Anterior cingulate cortex (tissue), 58 donors: ENCODE measurements around the gene MYBPC3.

Experiments
- DNase-seq, 58 donors: peaks; one replicate each; lab custom pipeline; 2025; lab: John Stamatoyannopoulos, UW

MYBPC3 gene

DNA sequence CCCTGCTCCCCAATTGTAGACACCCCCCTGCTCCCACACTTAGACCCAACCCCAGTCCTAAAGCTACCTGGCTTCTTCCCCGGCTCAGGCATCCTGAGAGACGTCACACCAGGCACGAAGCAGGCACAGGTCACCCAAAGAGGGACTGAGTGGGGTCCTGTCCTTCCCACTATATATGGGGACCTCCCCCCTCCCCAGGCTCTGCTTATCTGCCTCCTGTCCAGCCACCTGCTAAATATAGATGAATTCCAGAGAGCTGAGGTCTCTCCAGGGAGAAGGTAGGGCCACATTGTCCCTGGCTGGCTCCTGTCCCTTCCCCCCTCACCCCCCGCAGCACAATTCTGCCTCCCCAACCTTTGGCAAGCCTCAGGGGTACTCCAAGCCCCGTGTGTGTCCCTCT lies at the start of gene MYBPC3:
TSS of gene MYBPC3 (minus strand) at position 147 of the 400 bp plus-strand sequence. CDS start at position 92, 55 bp downstream.
- DNase-seq = no peak

GRCh38 chr11:47400768-47401279 lies 48.3 kb upstream of the MYBPC3 start:
- DNase-seq = no peak

- DNase-seq = peak in 1 of 58 donors; percentile 35
Measured at GRCh38 chr11:47399860-47400767, 47.6 kb upstream of the MYBPC3 start.

DNA sequence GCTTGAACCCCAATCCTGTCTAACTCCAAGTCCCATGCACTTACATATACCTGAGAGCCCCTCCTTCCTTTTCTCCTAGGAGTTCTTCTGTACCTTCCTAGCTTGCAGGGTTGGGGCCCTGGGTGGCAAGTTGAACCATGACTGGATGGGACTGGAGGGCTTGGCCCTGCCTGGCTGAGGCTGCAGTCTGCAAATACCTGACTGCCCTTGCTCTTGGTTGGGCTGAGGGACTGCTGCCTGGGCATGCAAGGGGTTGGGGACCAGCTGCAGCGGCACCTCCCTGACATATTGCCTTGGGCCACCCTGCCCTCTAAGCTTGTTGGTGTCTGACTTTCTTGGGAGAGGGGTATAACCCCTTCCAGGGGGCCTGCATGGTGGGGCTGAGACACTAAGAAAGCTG lies 46.0 kb upstream of the MYBPC3 start:
- no peak for DNase-seq

- DNase-seq = no peak
Measured at GRCh38 chr11:47398011-47398410, 45.5 kb upstream of the MYBPC3 start.

GRCh38 chr11:47396049-47396320 lies 43.5 kb upstream of the MYBPC3 start:
- no peak for DNase-seq

- DNase-seq = no peak
Measured at GRCh38 chr11:47395223-47396048, 42.9 kb upstream of the MYBPC3 start.

DNA sequence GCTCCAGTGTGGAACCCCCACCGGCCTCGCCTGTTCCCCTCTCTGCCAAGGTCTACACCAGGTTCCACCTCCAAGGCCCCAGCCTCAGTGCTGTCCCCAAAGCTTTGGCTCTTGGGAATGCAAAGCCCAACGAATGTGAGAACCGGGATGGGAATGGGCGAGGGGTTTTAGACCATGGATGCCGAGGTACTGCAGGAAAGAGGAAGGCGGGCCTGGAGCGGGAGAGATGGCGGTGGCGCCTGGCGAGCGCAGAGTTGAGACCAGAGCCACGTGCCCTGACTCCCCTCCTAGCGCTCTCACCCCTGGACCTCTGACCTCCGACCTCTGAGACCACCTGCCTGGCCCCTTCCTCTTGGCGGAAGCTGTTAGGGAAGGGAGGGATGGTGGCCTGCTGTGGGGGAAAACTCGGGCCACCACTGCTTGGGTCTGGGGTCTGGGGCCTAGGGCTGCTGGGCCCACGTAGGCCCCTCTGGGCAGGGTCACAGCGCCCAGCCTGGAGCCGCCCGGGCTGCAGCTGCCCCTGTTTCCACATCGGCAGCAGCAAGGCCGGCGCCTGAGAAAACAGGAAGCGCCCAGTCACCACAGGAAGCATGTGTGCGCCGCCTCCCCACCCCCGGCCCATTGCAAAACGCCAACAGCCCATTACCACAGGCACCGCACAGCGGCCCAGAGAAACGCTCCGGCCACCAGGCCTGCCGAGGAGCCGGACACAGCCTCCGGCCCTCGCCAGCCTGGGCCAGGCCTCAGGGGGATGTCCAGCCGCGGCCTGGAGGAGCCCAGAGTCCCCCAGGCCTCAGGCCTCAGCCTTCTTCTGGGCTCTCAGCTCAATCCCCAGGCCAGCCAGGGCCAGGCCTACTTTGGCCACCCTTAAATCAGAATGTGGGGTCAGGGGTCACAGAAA lies 42.1 kb upstream of the MYBPC3 start:
- peak in 3 of 58 donors; percentile 22 to 37 (median 29) for DNase-seq

GRCh38 chr11:47394050-47394321 lies 41.5 kb upstream of the MYBPC3 start:
- no peak for DNase-seq

DNA sequence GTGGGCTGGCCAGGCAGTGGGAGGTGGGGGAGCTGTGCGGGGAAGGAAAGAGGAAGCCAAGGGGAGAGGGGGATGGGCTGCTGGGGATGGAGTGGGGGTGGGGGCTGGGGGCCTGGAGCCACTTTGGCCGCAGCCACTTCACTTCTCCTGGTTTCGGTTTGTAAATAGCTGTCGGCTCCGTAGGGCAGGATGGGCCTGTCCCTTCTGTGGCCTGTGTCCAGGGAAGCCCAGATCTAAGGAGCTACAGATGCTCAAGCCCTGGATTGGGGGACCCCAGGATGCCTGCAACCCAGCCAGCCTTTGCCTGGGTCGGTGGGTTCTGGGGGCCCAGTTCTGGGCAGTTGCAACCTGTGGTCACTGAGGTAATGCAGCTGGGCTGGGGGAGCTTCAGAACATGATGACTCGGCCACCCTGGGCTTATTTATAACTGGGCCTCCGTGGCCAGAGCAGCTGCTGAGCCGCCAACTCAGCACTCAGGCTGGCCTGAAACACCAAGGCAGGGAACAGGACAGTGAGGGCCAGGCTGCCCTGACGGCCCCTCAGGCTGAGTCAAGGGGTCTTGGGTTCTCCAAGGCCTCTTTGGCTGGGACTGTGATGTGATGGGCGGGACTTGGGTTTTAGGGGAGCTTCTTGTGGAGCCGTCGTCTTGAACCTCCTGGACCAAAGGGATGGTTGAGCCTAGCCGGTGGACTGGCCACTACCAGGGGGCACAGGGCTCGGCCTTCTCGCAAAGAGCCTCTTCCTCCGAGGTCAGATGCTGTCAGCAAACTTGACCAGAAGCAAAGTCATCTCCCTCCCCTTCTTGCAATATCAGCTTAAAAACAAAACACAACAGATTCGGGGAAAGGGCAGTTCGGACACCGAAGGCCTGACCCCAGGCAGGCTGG lies 40.9 kb upstream of the MYBPC3 start:
- peak in 7 of 58 donors; percentile 23 to 73 (median 46) for DNase-seq

DNA sequence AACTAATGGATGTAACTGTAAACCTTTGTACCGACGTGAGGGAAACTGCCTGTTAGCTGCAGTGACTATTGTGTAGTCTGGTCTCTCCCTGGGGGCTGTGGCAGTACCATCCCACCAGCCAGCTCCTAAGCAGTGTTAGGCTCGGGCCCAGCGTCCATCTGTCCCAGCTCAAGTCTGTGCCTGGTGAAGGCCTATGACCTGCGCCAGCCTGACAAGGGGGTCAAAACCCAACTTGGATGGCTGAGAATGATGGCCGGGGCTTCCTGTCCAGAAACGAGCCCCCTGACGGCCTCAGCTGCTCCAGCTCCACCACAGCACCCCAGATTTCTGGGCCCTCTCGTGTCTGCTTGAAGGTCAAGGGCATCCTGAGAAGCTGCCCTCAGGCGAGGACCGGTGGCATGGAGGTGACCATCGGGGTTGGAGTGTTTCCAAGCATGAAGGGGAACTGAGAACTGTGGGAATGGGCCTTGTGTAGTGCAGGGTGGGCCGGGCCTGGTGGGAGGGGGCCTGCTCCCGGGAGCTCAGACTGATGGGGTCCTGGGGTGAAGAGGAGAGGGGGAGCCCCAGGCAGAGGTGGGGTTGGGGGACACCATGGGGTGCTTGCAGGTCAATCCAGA lies 40.2 kb upstream of the MYBPC3 start:
- no peak for DNase-seq

- DNase-seq = no peak
Measured at GRCh38 chr11:47391711-47392432, 39.4 kb upstream of the MYBPC3 start.

- peak in 2 of 58 donors; percentile 39 to 41 for DNase-seq
Measured at GRCh38 chr11:47391077-47391583, 38.6 kb upstream of the MYBPC3 start.

DNA sequence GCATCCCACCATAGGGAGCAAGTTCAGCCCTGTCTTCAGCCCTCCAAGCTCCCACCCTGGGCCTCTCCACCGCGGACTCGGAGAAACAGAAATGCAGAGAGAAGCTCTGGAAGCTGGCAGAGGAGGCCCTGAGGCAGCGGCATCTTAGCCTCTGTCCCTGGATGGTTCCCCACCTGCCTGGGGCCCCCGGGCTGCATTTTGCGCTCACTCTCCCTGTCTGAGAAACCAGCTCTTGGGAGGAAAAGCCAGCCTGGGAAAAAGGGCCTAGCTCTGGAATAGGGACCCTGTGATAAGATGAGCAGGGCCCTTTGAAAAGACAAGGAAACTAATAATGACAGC lies 37.9 kb upstream of the MYBPC3 start:
- DNase-seq = no peak

DNA sequence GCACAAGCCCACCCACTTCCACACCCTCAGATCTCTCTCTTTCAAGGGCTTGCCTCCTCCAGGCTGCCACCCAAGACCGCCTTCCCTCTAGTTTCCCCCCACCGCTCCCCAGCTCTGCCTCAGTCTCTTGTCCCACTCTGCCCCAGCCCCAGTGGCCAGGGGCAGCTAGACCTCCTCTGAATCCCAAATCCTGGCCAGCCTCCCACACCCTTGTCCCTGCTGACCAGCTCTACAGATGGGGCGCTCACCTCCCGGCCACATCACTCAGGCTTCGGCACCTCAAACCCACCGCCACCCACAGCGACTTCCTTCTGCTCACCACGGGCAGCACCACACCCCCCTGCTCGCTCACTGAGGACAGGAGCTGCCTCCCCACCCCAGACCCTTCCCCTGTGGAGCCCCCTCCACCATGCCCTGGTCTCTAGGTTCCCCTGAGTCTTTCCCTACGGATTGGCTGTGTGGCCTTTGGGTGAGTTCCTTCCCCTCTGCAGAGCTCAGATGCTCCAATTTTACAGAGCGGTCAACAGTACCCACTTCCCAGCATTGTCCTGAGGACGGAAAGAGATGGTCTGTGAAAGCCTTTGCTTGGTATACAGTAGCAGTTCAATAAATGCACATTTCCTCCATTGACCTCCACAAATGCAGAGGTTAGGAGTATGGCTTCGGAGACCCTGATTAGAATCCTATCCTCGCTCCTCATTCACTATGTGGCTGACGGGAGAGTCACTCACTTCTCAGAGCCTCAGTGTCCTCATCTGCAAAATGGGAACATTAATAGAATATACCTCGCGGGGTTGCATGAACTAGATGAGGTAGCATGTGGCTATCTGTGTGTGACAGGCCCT lies 37.3 kb upstream of the MYBPC3 start:
- no peak for DNase-seq

- no peak for DNase-seq
Measured at GRCh38 chr11:47388697-47389576, 36.4 kb upstream of the MYBPC3 start.
